H1 (cell line): ENCODE measurements around the gene CFAP107. TPM values are rescaled to one million over a fixed set of nuclear protein-coding genes. Genes with fewer than 3 reads are reported as not detected.

Source experiments
- CTCF ChIA-PET: fragments of 300-600 bp; sonication (Branson Sonifier 250); formaldehyde crosslinking; loops from one replicate; lab custom pipeline; 2021; ENCODE audit not compliant: partially characterized antibody; lab: Charles Lee
- POLR2A ChIA-PET: fragments of 300-600 bp; sonication (Branson Sonifier 250); formaldehyde crosslinking; loops from one replicate; lab custom pipeline; 2021; ENCODE audit warnings: inconsistent platforms; ENCODE audit not compliant: partially characterized antibody; lab: Charles Lee
- DNase-seq, 2 experiments: peaks; one replicate each; pipeline versions ENCODE4 v3.0.0 to v3.0.0-alpha.2; 2010 to 2022; ENCODE audit warnings: low spot score in 2 of 2, low read depth in 1 of 2, mixed read lengths in 1 of 2
- FAIRE-seq: peaks from 2 replicates; lab custom pipeline; 2011; peaks lifted over from hg19 to GRCh38; lab: Jason Lieb, UNC
- H2AFZ ChIP-seq: 2 replicates; pipeline ENCODE4 v1.8.1; 2012; ENCODE audit warnings: low read length, inconsistent platforms
- H2AK5ac ChIP-seq: 2 replicates; pipeline ENCODE4 v1.6.1; 2013; ENCODE audit warnings: low read depth, low read length
- H2BK120ac ChIP-seq: replicated peaks from 2 replicates; pipeline ENCODE3; 2013; ENCODE audit warnings: low read depth, low read length, inconsistent platforms
- H2BK12ac ChIP-seq: 2 replicates; pipeline ENCODE4 v1.6.1; 2013; ENCODE audit warnings: low read depth, low read length
- H2BK15ac ChIP-seq: 2 replicates; pipeline ENCODE4 v1.6.1; 2013; ENCODE audit warnings: low read length
- H2BK20ac ChIP-seq: 2 replicates; pipeline ENCODE4 v1.6.1; 2013; ENCODE audit warnings: low read length
- H2BK5ac ChIP-seq: 2 replicates; pipeline ENCODE4 v1.6.1; 2013; ENCODE audit warnings: low read depth, low read length
- H3K14ac ChIP-seq: 2 replicates; pipeline ENCODE4 v1.6.1; 2013; ENCODE audit warnings: inconsistent platforms; ENCODE audit not compliant: insufficient read length
- H3K18ac ChIP-seq: 2 replicates; pipeline ENCODE4 v1.6.1; 2013; ENCODE audit warnings: low read length; ENCODE audit errors: extremely low read depth
- H3K23ac ChIP-seq: 2 replicates; pipeline ENCODE4 v1.6.1; 2013; ENCODE audit warnings: inconsistent platforms; ENCODE audit not compliant: insufficient read length
- H3K23me2 ChIP-seq: 2 replicates; pipeline ENCODE4 v1.6.1; 2013; ENCODE audit warnings: low read depth, low read length
- H3K27ac ChIP-seq: 2 replicates; pipeline ENCODE4 v1.6.1; 2011; ENCODE audit warnings: low read depth, low read length, inconsistent platforms
- H3K27me3 ChIP-seq, 4 experiments: replicated peaks in 1 of 4; 1 replicate in 1 of 4; 2 replicates in 3 of 4; pipeline versions ENCODE4 v1.6.1 to v1.8.1; 2011 to 2013; ENCODE audit warnings: low read length in 3 of 4, mild to moderate bottlenecking in 3 of 4, inconsistent platforms in 2 of 4, mixed read lengths in 2 of 4, moderate library complexity in 1 of 4; ENCODE audit not compliant: control insufficient read depth in 3 of 4, insufficient read depth in 3 of 4; ENCODE audit errors: extremely low read depth in 1 of 4
- H3K36me3 ChIP-seq, 4 experiments: 2 replicates each; pipeline versions ENCODE4 v1.6.1 to v1.8.1; 2011 to 2013; ENCODE audit warnings: mild to moderate bottlenecking in 4 of 4, low read length in 3 of 4, moderate library complexity in 2 of 4, control low read depth in 1 of 4, inconsistent platforms in 1 of 4; ENCODE audit not compliant: insufficient read depth in 4 of 4, control insufficient read depth in 2 of 4
- H3K4ac ChIP-seq: replicated peaks from 2 replicates; pipeline ENCODE3; 2013; ENCODE audit warnings: low read length, low read depth, mixed read lengths, inconsistent platforms; ENCODE audit not compliant: insufficient read length
- H3K4me1 ChIP-seq, 4 experiments: replicated peaks in 1 of 4; 1 replicate in 1 of 4; 2 replicates in 3 of 4; pipeline versions ENCODE4 v1.6.1 to v1.8.1; 2011 to 2013; ENCODE audit warnings: low read length in 3 of 4, inconsistent platforms in 2 of 4, mixed read lengths in 1 of 4; ENCODE audit not compliant: insufficient read depth in 4 of 4, control insufficient read depth in 3 of 4
- H3K4me2 ChIP-seq, 2 experiments: 2 replicates each; pipeline versions ENCODE4 v1.6.1 to v1.8.1; 2011 to 2013; ENCODE audit warnings: low read depth in 2 of 2, low read length in 2 of 2, control low read depth in 1 of 2, inconsistent platforms in 1 of 2, mild to moderate bottlenecking in 1 of 2; ENCODE audit not compliant: insufficient read depth in 1 of 2
- H3K4me3 ChIP-seq, 4 experiments: fragments of 200-600, 300-600 bp in 1 of 4; sonication (generic), shearing (Covaris generic), sonication (Bioruptor Twin) in 1 of 4; 2 replicates each; pipeline versions ENCODE4 v1.5.1 to v1.8.1; 2011 to 2016; ENCODE audit warnings: low read length in 4 of 4, low read depth in 3 of 4, control low read depth in 2 of 4, inconsistent platforms in 2 of 4, mild to moderate bottlenecking in 2 of 4, mixed read lengths in 1 of 4, moderate library complexity in 1 of 4; ENCODE audit not compliant: insufficient read depth in 2 of 4; ENCODE audit errors: extremely low read depth in 1 of 4
- H3K56ac ChIP-seq: replicated peaks from 2 replicates; pipeline ENCODE3; 2013; ENCODE audit warnings: low read depth, mild to moderate bottlenecking, mixed read lengths, low read length, inconsistent platforms; ENCODE audit not compliant: insufficient read length
- H3K79me1 ChIP-seq: 2 replicates; pipeline ENCODE4 v1.6.1; 2013; ENCODE audit warnings: low read depth, low read length, control low read depth
- H3K79me2 ChIP-seq, 2 experiments: 2 replicates each; pipeline versions ENCODE4 v1.6.1 to v1.8.1; 2012 to 2013; ENCODE audit warnings: low read length in 2 of 2, mild to moderate bottlenecking in 2 of 2, inconsistent platforms in 1 of 2; ENCODE audit not compliant: insufficient read depth in 2 of 2, control insufficient read depth in 1 of 2
- H3K9ac ChIP-seq, 4 experiments: replicated peaks in 1 of 4; 1 replicate in 1 of 4; 2 replicates in 3 of 4; pipeline versions ENCODE4 v1.6.1 to v1.8.1; 2011 to 2013; ENCODE audit warnings: low read depth in 3 of 4, low read length in 3 of 4, control low read depth in 2 of 4, mild to moderate bottlenecking in 2 of 4, moderate library complexity in 2 of 4, inconsistent platforms in 1 of 4; ENCODE audit errors: extremely low read depth in 1 of 4
- H3K9me3 ChIP-seq, 2 experiments: 2 replicates each; pipeline versions ENCODE4 v1.6.1 to v1.8.1; 2012 to 2013; ENCODE audit warnings: mild to moderate bottlenecking in 2 of 2, moderate library complexity in 2 of 2, control low read depth in 1 of 2, inconsistent platforms in 1 of 2, low read depth in 1 of 2, low read length in 1 of 2, mixed read lengths in 1 of 2; ENCODE audit not compliant: insufficient read depth in 2 of 2
- H4K20me1 ChIP-seq, 2 experiments: replicated peaks in 1 of 2; 2 replicates each; pipeline versions ENCODE3 to v1.8.1; 2011 to 2013; ENCODE audit warnings: inconsistent platforms in 2 of 2, low read length in 2 of 2, mild to moderate bottlenecking in 1 of 2; ENCODE audit not compliant: insufficient read depth in 2 of 2, control insufficient read depth in 1 of 2
- H4K5ac ChIP-seq: 2 replicates; pipeline ENCODE4 v1.6.1; 2013; ENCODE audit warnings: low read length, low read depth, mixed read lengths, inconsistent platforms; ENCODE audit not compliant: insufficient read length
- H4K8ac ChIP-seq: 2 replicates; pipeline ENCODE4 v1.8.0; 2013; ENCODE audit warnings: mild to moderate bottlenecking, moderate library complexity, low read length, inconsistent platforms; ENCODE audit not compliant: insufficient read depth; ENCODE audit errors: extremely low read depth
- H4K91ac ChIP-seq: replicated peaks from 2 replicates; pipeline ENCODE3; 2013; ENCODE audit warnings: low read length, mixed read lengths, inconsistent platforms; ENCODE audit not compliant: insufficient read length
- CBX5 ChIP-seq: fragments of 300-800, 300-1000 bp; sonication (generic); IDR thresholded peaks from 2 replicates; pipeline ENCODE4 v1.7.1; 2016; ENCODE audit warnings: antibody characterized with exemption, low read length, low read depth
- CBX8 ChIP-seq: fragments of 300-800, 300-1000 bp; sonication (generic); IDR thresholded peaks from 2 replicates; pipeline ENCODE4 v1.7.1; 2016; ENCODE audit warnings: low read depth, low read length, borderline replicate concordance
- EP300 ChIP-seq, 2 experiments: IDR thresholded peaks; 1 replicate in 1 of 2; 2 replicates in 1 of 2; pipeline ENCODE4 v1.6.1; 2011 to 2012; ENCODE audit warnings: low read depth in 2 of 2, low read length in 2 of 2, mild to moderate bottlenecking in 2 of 2, borderline replicate concordance in 1 of 2, inconsistent platforms in 1 of 2, moderate library complexity in 1 of 2
- FOSL1 ChIP-seq: IDR thresholded peaks from 2 replicates; pipeline ENCODE4 v1.6.1; 2011; ENCODE audit warnings: mild to moderate bottlenecking, low read depth, low read length, moderate library complexity; ENCODE audit not compliant: insufficient read depth
- GTF2F1 ChIP-seq: IDR thresholded peaks from 2 replicates; pipeline ENCODE4 v1.6.1; 2012; ENCODE audit warnings: low read depth, low read length, improper control_type of control experiment, borderline replicate concordance
- KDM1A ChIP-seq: fragments of 200-600, 300-600 bp; sonication (generic); IDR thresholded peaks from 2 replicates; pipeline ENCODE4 v1.7.1; 2016; ENCODE audit warnings: mild to moderate bottlenecking, low read length, borderline replicate concordance
- MAFK ChIP-seq: IDR thresholded peaks from 2 replicates; pipeline ENCODE4 v1.6.1; 2012; ENCODE audit warnings: low read depth, mild to moderate bottlenecking, improper control_type of control experiment, low read length
- NANOG ChIP-seq: IDR thresholded peaks from 2 replicates; pipeline ENCODE4 v1.6.1; 2011; ENCODE audit warnings: low read length, low read depth, mild to moderate bottlenecking, inconsistent platforms; ENCODE audit not compliant: insufficient read depth, poor library complexity, severe bottlenecking
- PHF8 ChIP-seq: fragments of 200-600 bp; sonication (generic); conservative IDR thresholded peaks from 2 replicates; pipeline ENCODE4 v1.7.1; 2012; ENCODE audit warnings: low read depth, mild to moderate bottlenecking, inconsistent platforms, low read length, moderate library complexity
- POU5F1 ChIP-seq: IDR thresholded peaks from 2 replicates; pipeline ENCODE4 v1.6.1; 2011; ENCODE audit warnings: low read depth, mild to moderate bottlenecking, low read length, moderate library complexity
- RAD21 ChIP-seq, 2 experiments: IDR thresholded peaks in 1 of 2; conservative IDR thresholded peaks in 1 of 2; 2 replicates each; pipeline ENCODE4 v1.6.1; 2011; ENCODE audit warnings: low read depth in 2 of 2, low read length in 2 of 2, improper control_type of control experiment in 1 of 2, inconsistent platforms in 1 of 2, mild to moderate bottlenecking in 1 of 2, moderate library complexity in 1 of 2
- SIX5 ChIP-seq: IDR thresholded peaks from 2 replicates; pipeline ENCODE4 v1.6.1; 2011; ENCODE audit warnings: mild to moderate bottlenecking, low read depth, low read length
- SRF ChIP-seq: IDR thresholded peaks from 2 replicates; pipeline ENCODE4 v1.6.1; 2011; ENCODE audit warnings: mild to moderate bottlenecking, low read depth, low read length, moderate library complexity
- TCF12 ChIP-seq: IDR thresholded peaks from 2 replicates; pipeline ENCODE4 v1.6.1; 2011; ENCODE audit warnings: low read depth, mild to moderate bottlenecking, low read length
- WGBS, 2 experiments: shearing (Covaris generic) in 1 of 2; methylation state at CpG; one replicate each; pipeline versions ENCODE4 v1.1.6 to v1.1.7; 2013 to 2015; ENCODE audit warnings: low lambda C conversion rate in 2 of 2, mixed read lengths in 2 of 2, inconsistent platforms in 1 of 2, low coverage in 1 of 2, missing lambda C conversion rate in 1 of 2; ENCODE audit not compliant: insufficient replicate concordance in 2 of 2, insufficient coverage in 1 of 2, insufficient read length in 1 of 2; ENCODE audit errors: extremely low coverage in 1 of 2, missing lambda C conversion rate in 1 of 2; 5-methylcytosine and 5-hydroxymethylcytosine counted together
- polyA plus RNA-seq, 7 experiments: library from polyadenylated mRNA; depleted of rRNA in 3 of 7; stranded (reverse) in 5 of 7; unstranded in 2 of 7; fragments of >200 nt in 5 of 7; fragments of 200-250 nt in 2 of 7; gene quantifications; 1 replicate in 5 of 7; 2 replicates in 1 of 7; 4 replicates in 1 of 7; pipeline versions ENCODE4 v1.2.1 to v1.2.3, GENCODE V29; 2011 to 2013; ENCODE audit warnings: missing spikeins in 2 of 7, mixed read lengths in 2 of 7
- total RNA-seq: library from RNA; stranded (reverse); fragmentation: NEBNext Ultra II Directional; extraction: Animal tissue kit (Norgen Biotek cat#: 25700); gene quantifications from 2 replicates; pipeline ENCODE4 v1.2.1, GENCODE V29; 2021

The CFAP107 gene
- total and polyA plus RNA-seq, 2 of the 8 experiments (the other 6 are each of a cell fraction or from before 2014, with no cell fraction given), result 0.23 TPM; not detected in 1

- Histone ChIP-seq H3K23me2 (no peaks in the 10 kb centered on the region), H2BK12ac (no peak overlapping the region), H3K23ac (no peak overlapping the region), H2BK120ac (no peak overlapping the region), H3K27me3 (no peaks in the 10 kb centered on the region), H3K18ac (no peak overlapping the region), H2BK15ac (no peak overlapping the region), H2BK5ac (no peak overlapping the region), H3K79me2 (no peaks in the 10 kb centered on the region), H3K14ac (no peak overlapping the region), H3K79me1 (no peaks in the 10 kb centered on the region), H3K4ac (no peak overlapping the region), H2AFZ (no peak overlapping the region), H3K4me3 (no peak overlapping the region), H4K5ac (no peak overlapping the region), H4K20me1 (no peaks in the 10 kb centered on the region), H3K36me3 (no peaks in the 10 kb centered on the region), H3K9ac (no peak overlapping the region), H3K4me1 (no peaks in the 10 kb centered on the region; a peak in 1 of 7 replicates), H4K8ac (no peak overlapping the region), H3K9me3 (no peaks in the 10 kb centered on the region), H4K91ac (no peak overlapping the region), H2BK20ac (no peak overlapping the region), H2AK5ac (no peak overlapping the region), H3K27ac (no peak overlapping the region), H3K4me2 (no peak overlapping the region), H3K56ac (no peak overlapping the region)
- ChIA-PET CTCF (interaction anchor here (0.5 to 1.5 kb wide), 3 partner anchors 17 to 1061 kb away, joined by 3 to 7 read pairs (median 5); no protein-coding TSS in a partner anchor), POLR2A (no interaction called here)
- 88% methylated on average over 4 of the region's 4 CpGs; no CpG with 5 or more reads in 1 of the 2 experiments for WGBS, 2 experiments
- FAIRE-seq, result no peak
- no peak for DNase-seq
- no peak for TF ChIP-seq NANOG
- TF ChIP-seq FOSL1, result no peak
- no peak for TF ChIP-seq RAD21 (IDR thresholded peaks at IDR 0.05 in 1 of 2, conservative IDR thresholded peaks at IDR 0.05 in 1 of 2; ENCODE audit: low read depth in 2 of 2, low read length in 2 of 2)
- no peak for TF ChIP-seq CBX5
- TF ChIP-seq EP300 (IDR thresholded peaks at IDR 0.05; ENCODE audit: borderline replicate concordance in 1 of 2, low read depth in 2 of 2, low read length in 2 of 2), result no peak
- TF ChIP-seq CBX8, result no peak
- no peak for TF ChIP-seq TCF12
- no peak for TF ChIP-seq POU5F1
- no peak for TF ChIP-seq MAFK
- TF ChIP-seq GTF2F1, result no peak
- TF ChIP-seq KDM1A, result no peak
- no peak for TF ChIP-seq PHF8
- TF ChIP-seq SRF, result no peak
- no peak for TF ChIP-seq SIX5
Observed at GRCh38 chr1:12778061-12778460, 32.1 kb downstream of the CFAP107 start.
